HG02981 (cell line): ENCODE measurements around the gene CREB3L2.
"Not testable (repeated sequence)": the region's sequence is repeated elsewhere in the genome, so short reads cannot be mapped to it uniquely, and the experiment has no call there.

ENCODE experiments used
- ATAC-seq: cut with Tn5 transposase; IDR thresholded peaks from one replicate; pipeline ENCODE4 v1.9.1; 2021; ENCODE audit warnings: mild to moderate bottlenecking, moderate library complexity; ENCODE audit not compliant: unreplicated experiment

The CREB3L2 gene

DNA sequence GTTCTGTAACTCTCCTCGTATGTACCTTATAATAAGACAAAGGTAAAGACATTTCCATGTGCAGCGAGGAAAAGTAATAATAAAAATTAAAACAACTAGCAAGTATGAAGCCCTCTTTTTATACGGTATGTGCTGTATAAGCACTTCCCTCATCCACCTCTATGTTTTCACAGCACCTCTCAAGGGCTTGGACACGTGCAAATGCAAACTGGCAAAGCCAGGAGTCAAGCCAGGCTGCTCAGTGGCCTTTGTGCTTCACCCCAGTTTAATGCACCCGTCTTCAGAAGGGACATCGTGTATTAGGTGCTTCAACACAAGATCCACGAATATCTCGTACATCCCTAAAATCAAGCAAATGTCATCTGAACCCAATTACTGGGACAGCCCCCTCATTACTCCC, 153.8 kb downstream of the CREB3L2 start:
- ATAC-seq, result no peak

- no peak for ATAC-seq
Observed at GRCh38 chr7:137847568-137848050, 154.3 kb downstream of the CREB3L2 start.

DNA sequence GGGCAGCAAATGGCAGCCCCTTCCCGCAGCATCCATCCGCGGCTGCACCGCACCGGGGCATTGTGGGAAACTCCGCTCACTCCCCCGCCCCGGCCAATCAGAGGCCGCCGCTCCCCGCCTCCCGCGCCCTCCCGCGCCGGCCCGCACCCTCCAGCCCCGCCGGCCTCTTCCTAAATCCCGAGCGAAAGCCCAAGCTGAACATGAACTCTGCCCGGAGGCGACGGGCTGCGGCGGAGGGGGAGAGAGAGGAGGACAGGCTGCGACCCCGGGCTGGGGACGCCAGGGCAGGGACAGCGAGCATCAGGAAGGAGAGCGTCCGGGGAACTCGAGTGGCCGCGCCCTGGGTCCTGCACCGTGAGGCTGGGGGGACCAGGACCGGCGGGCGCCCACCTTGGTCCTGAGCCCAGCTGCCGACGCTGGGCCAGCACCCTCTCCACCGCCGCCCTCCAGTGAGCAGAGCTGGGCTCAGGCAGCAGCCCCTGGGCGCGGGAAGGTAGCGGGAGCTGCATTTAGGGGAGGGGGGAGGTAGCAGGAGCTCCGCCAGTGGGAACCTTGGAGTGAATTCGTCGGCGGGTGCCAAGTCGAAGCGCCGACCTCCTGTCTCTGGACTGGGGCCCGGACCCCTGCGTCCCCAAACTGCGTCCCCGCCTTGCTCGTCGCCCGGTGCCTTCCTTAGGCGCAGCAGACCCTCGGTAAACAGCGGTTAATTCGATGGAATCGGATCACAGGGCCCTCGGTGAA, 154.9 kb downstream of the CREB3L2 start, which contains the start of gene DGKI:
Gene DGKI (minus strand): TSS at position 148 of the 741 bp plus-strand sequence.
- peak; percentile 45 for ATAC-seq

DNA sequence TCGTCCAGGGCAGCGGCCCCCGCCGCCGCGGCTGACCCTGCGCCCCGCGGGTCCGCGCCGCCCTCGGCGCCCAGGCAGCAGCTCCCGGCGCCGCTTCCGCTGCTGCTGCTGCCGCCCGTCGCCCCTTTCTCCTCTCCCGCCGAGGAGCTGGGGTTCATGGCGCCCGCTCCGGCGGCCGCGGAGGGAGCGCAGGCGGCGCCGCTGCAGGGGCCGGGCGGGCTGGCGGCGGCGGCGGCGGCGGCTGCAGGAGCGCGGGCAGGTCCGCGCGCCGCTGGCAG, 155.4 kb downstream of the CREB3L2 start:
- ATAC-seq, result peak; percentile 24

DNA sequence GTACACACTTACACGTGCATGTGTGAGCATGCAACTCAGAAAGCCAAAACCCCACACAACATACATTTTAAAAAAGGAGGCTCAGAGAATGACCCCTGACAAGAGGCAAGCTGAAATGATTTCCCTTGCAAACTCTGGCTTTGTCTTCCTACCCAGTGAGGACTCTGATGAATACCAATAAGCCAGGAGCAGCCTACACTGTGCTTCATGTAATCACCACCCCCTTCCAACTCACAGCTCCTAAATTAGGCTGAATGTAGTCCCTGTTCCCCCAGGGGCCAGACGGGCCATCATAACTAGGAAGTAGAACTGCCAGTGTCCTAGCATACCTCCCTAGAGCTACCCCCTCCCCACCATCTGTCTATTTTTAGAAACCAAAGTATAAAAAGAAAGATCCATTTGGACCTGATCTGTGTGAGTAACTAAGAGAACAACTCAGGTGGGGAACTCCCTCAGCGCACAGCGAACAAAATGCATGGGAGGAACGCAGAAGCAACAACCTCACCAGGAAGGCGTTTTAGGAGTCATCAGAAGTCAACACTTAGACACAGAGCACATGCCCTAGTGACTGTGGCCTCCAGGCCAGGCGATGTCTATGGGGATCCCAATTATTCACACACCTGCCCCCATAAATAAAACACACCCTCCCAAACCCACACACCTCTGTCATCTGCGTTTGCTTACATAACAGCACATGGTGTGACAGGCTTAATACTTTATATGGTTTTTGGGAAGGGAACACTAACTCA, 157.0 kb downstream of the CREB3L2 start:
- ATAC-seq, result no peak

DNA sequence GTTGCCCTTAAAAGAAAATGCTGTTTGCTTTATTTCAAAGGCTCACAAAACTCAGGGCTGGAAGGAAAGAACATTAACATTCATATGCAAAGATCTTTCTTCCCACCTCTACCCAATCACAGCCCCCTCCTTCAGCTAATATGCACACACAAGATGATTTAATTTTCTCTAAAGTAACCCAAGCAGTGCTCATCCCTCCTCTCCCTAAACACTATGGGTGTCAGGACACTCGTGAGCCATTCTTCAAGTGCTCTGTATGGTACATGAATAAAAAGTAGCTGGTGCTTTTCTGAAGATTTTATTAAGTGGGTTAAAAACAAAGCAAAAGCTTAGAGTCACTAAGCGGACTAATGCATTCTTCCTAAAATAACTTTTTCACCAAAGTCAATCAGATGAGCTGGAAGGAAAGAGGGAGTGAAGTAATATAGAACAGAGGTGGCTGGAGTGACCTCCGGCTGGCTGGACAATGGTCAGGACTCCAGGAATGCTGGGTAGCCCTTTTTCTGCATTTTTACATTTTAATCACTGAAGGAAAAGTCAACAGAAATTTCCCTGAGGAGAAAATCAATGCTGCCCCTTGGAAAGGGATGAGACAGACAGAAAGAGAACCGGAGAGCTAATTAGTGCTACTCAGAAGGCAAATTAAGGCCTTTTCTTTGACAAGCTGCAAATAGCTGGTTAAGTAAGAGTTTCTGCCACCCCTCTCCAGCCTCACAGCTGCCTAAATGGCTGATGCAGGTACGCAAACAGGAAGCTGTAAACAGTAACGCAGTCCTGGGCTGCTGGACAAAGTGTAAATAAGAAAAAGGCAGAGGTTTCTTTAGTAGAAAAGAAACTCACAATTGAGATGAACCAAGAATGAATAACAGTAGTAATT, 161.7 kb downstream of the CREB3L2 start:
- ATAC-seq, result no peak

DNA sequence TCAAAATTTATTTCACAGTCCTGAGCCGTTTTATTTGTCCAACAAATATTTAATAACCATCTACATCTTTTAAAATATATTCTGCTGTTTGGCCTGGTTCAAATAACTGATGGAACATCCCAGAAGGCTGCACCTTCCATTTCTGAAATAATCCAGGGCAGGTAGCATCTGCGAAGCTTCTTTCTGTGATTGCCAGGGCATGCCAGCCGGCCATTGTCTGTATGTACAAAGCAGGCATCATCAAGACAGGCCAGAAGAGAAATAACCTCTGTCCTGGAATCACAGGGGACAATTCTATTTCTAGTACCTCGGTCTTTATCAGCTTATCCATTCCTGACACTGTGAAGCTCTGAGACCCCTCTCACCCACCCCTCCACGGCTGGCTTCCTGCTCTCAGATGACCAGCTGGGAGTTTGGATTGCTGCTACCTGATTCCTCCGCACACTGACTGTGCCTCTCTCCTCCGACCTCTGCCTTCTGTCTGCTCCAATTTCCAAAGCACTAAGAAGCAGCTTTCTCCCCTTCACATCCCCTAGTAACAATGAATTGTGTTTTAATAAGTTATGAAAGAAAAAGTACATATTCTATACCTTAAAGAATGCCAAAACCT, 163.1 kb downstream of the CREB3L2 start:
- ATAC-seq, result no peak

DNA sequence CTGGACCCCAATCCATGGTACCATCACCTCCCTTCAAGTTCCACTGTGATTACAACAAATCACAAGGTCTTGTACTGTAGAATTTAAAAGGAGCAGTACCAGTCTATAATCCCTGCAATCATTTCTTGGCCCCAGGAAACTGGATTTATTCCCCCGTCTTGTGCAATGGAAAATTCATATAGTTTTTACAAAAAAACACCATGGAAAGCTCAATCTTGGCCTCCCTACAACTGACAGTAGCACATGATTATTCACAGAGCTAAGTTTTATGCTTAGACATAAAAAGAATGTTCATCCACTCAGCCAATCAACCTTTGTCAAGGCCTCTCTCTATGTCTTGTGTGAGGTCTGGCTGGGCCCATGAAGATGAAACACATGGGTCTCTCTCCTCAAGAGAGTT, 165.3 kb downstream of the CREB3L2 start:
- ATAC-seq, result no peak

DNA sequence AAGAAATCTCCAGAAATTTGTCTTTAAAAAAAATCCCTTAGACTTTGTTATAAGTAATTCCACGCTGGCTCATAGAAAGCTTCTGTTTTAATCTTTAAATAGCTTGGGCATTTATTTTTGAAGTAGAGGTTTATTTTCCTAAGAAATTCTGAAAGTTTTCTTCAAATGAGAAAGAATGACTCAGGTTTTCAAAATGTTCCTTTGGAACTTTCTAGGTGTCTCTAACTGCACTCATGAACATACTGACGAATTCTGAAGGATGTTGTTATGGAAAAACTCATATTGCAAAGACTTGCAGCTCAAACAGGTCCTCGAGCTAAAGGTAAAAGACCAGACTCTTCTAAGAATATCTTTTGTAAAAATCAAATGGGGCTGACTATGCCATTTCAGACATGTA, 165.8 kb downstream of the CREB3L2 start:
- ATAC-seq, result no peak

GRCh38 chr7:137835486-137836112, 166.3 kb downstream of the CREB3L2 start:
- ATAC-seq, result no peak

DNA sequence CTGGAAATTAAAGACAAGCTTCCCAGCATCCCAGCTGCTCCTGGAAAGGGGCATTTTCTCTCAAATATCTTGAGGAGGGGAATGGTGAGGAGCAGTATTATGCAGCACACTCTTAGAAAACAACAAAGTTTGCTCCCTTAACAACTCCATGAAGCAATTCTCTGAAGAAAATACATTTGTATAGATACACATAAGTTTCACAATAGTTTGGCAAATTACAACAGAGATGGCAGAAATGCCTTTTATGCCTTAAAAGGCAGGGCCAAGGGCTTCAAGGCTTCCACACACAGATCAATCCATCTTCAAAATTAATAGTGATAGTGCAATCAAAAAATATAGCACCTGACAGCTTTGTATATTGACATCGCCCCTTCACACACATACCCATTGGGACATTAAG, 167.3 kb downstream of the CREB3L2 start:
- no peak for ATAC-seq

GRCh38 chr7:137832990-137833389, 168.9 kb downstream of the CREB3L2 start:
- ATAC-seq, result not testable (repeated sequence)

DNA sequence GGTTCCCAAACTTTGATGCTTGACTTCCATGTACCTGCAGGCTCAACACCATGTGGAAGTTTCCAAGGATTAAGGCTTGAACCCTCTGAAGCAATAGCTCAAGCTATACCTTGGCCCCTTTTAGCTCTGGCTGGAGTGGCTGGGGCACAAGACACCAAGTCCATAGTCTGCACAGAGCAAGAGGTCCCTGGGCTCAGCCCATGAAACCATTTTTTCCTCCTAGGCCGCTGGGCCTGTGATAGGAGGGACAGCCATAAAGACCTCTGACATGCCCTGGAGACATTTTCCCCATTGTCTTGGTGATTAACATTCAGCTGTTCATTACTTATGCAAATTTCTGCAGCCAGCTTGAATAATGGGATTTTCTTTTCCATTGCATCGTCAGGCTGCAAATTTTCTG, 169.5 kb downstream of the CREB3L2 start:
- ATAC-seq, result no peak

DNA sequence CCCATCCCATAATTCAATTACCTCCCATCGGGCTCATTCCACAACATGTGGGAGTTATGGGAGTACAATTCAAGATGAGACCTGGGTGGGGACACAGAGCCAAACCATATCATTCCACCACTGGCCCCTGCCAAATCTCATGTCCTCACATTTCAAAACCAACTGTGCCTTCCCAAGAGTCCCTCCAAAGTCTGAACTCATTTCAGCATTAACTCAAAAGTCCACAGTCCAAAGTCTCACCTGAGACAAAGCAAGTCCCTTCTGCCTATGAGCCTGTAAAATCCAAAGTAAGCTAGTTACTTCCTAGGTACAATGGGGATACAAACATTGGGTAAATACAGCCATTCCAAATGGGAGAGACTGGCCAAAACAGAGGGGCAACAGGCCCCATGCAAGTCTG, 170.3 kb downstream of the CREB3L2 start:
- not testable (repeated sequence) for ATAC-seq

DNA sequence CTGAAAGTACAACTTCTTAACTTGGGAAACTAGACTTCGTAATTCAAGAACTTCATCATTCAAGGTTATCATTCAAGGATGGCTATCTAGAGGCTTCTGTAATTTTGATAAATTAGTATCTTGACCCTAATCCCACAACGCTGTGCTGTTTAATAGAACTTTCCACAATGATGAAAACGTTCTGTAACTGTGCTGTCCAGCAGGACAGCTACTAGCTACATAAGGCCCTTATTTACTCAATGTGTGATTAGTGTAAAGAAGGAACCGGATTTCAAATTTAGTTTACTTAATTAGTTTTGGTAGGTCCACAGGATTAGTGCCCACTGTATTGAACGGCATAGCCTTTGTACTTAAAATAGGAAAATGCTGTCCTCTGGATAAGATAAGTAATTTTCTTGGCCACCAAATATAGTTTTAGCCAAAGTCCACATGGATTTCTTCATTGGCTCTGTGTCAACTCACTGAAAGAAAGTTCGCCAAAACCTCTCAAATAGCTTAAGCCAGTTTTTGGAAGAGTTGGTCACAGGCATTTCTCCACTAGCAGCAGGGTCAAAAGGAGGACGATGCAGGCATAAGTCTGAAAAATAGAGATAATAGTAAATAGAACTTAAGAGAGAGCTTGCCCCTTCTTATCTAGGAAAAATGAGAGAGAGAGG, 172.4 kb downstream of the CREB3L2 start:
- ATAC-seq, result no peak

- ATAC-seq, result no peak
Observed at GRCh38 chr7:137828456-137828855, 173.4 kb downstream of the CREB3L2 start.

DNA sequence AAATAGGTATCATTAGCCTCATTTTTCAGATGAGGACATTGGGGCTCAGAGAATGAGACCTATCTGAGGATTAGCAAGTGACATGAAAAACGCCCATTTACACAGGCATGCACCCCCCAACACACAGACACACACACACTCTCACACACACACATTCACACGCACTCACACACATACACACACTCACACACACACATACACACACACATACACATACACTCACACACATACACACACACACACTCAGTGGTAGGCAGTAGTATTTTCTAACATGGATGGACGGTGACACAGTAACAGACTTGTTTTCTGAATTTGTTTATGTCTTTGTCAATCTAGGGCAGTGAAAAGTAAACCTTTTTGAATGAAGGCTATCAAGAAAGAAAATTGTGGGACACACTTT, 176.4 kb downstream of the CREB3L2 start:
- no peak for ATAC-seq
